Rectal smooth muscle tissue (tissue), 1 donor: ENCODE measurements around the gene CNTNAP4.

Experiments
- H3K27ac ChIP-seq: one replicate; pipeline ENCODE4 v1.7.0; 2013; ENCODE audit warnings: low read depth, low read length, inconsistent platforms
- H3K27me3 ChIP-seq: one replicate; pipeline ENCODE4 v1.7.0; 2013; ENCODE audit warnings: low read length; ENCODE audit not compliant: control insufficient read depth, insufficient read depth
- H3K36me3 ChIP-seq: one replicate; pipeline ENCODE4 v1.7.0; 2013; ENCODE audit warnings: low read length; ENCODE audit not compliant: control insufficient read depth, insufficient read depth
- H3K4me1 ChIP-seq: one replicate; pipeline ENCODE4 v1.7.0; 2013; ENCODE audit warnings: low read length; ENCODE audit not compliant: control insufficient read depth, insufficient read depth
- H3K4me3 ChIP-seq: one replicate; pipeline ENCODE4 v1.7.0; 2013; ENCODE audit warnings: low read length
- H3K9ac ChIP-seq: one replicate; pipeline ENCODE4 v1.7.0; 2013; ENCODE audit warnings: low read length

Gene CNTNAP4

GRCh38 chr16:76579277-76579922, 302.2 kb downstream of the CNTNAP4 start:
- no peaks in the 10 kb centered on the region for H3K27me3 ChIP-seq
- H3K9ac ChIP-seq: no peak overlapping the region
- no peaks in the 10 kb centered on the region for H3K36me3 ChIP-seq
- H3K4me1 ChIP-seq: no peaks in the 10 kb centered on the region
- no peak overlapping the region for H3K4me3 ChIP-seq
- H3K27ac ChIP-seq: no peak overlapping the region

- Histone ChIP-seq H3K4me1 (no peaks in the 10 kb centered on the region), H3K27me3 (no peaks in the 10 kb centered on the region), H3K9ac (no peak overlapping the region), H3K4me3 (no peak overlapping the region), H3K36me3 (no peaks in the 10 kb centered on the region), H3K27ac (no peak overlapping the region)
These were observed 306.3 kb downstream of the CNTNAP4 start for GRCh38 chr16:76583466-76583865.

- Histone ChIP-seq H3K9ac (no peak overlapping the region), H3K36me3 (no peaks in the 10 kb centered on the region), H3K4me1 (no peaks in the 10 kb centered on the region), H3K27ac (no peak overlapping the region), H3K27me3 (no peaks in the 10 kb centered on the region), H3K4me3 (no peak overlapping the region)
These were observed 306.7 kb downstream of the CNTNAP4 start for GRCh38 chr16:76583945-76584344.

- H3K27ac ChIP-seq: no peak overlapping the region
- no peaks in the 10 kb centered on the region for H3K27me3 ChIP-seq
These were observed 321.3 kb downstream of the CNTNAP4 start for GRCh38 chr16:76598498-76598897.

GRCh38 chr16:76607317-76607716, 330.1 kb downstream of the CNTNAP4 start:
- no peaks in the 10 kb centered on the region for H3K36me3 ChIP-seq
- no peak overlapping the region for H3K9ac ChIP-seq
- H3K4me3 ChIP-seq: no peak overlapping the region
- H3K27ac ChIP-seq: no peak overlapping the region
- H3K27me3 ChIP-seq: no peaks in the 10 kb centered on the region
- no peaks in the 10 kb centered on the region for H3K4me1 ChIP-seq

More at GRCh38 chr16:76598498-76598897, 321.3 kb downstream of the CNTNAP4 start:
- H3K9ac ChIP-seq: no peak overlapping the region
- H3K36me3 ChIP-seq: no peaks in the 10 kb centered on the region
- H3K4me3 ChIP-seq: no peak overlapping the region
- no peaks in the 10 kb centered on the region for H3K4me1 ChIP-seq
